DMS 273 (cell line): ENCODE data around the gene UGT1A4.

Experiments used
- DNase-seq: peaks from one replicate; lab custom pipeline; 2025; ENCODE audit not compliant: unreplicated experiment; lab: John Stamatoyannopoulos, UW

The UGT1A4 gene

GRCh38 chr2:233779722-233780121, 61.2 kb downstream of the UGT1A4 start:
- DNase-seq, result no peak

GRCh38 chr2:233780771-233781170, 62.2 kb downstream of the UGT1A4 start:
- no peak for DNase-seq

GRCh38 chr2:233789554-233789953, 71.0 kb downstream of the UGT1A4 start:
- no peak for DNase-seq

GRCh38 chr2:233791151-233791882, 72.8 kb downstream of the UGT1A4 start:
- no peak for DNase-seq

GRCh38 chr2:233791883-233792329, 73.4 kb downstream of the UGT1A4 start:
- no peak for DNase-seq

- no peak for DNase-seq
Observed at GRCh38 chr2:233792720-233793119, 74.2 kb downstream of the UGT1A4 start.

- DNase-seq, result no peak
Observed at GRCh38 chr2:233793465-233794127, 75.1 kb downstream of the UGT1A4 start.

- DNase-seq, result no peak
Observed at GRCh38 chr2:233794128-233794658, 75.7 kb downstream of the UGT1A4 start.

GRCh38 chr2:233795735-233796171, 77.2 kb downstream of the UGT1A4 start:
- DNase-seq, result no peak

- no peak for DNase-seq
Observed at GRCh38 chr2:233796254-233796653, 77.7 kb downstream of the UGT1A4 start.

GRCh38 chr2:233798335-233799086, 80.0 kb downstream of the UGT1A4 start:
- no peak for DNase-seq

- DNase-seq, result peak; percentile 58
Observed at GRCh38 chr2:233799087-233799665, 80.6 kb downstream of the UGT1A4 start.

- DNase-seq, result no peak
Observed at GRCh38 chr2:233799716-233800115, 81.2 kb downstream of the UGT1A4 start.

- no peak for DNase-seq
Observed at GRCh38 chr2:233800208-233800607, 81.7 kb downstream of the UGT1A4 start.

- no peak for DNase-seq
Observed at GRCh38 chr2:233801357-233802131, 83.0 kb downstream of the UGT1A4 start.

- DNase-seq, result no peak
Observed at GRCh38 chr2:233802132-233802815, 83.7 kb downstream of the UGT1A4 start.

GRCh38 chr2:233803292-233803911, 84.9 kb downstream of the UGT1A4 start:
- DNase-seq, result no peak

GRCh38 chr2:233803994-233804393, 85.5 kb downstream of the UGT1A4 start:
- no peak for DNase-seq

GRCh38 chr2:233807215-233807865, 88.8 kb downstream of the UGT1A4 start:
- no peak for DNase-seq
